ENCODE measurements around the gene CITED2. TPM values are rescaled to one million over a fixed set of nuclear protein-coding genes. Genes with fewer than 3 reads are reported as not detected.

Gene CITED2
- total RNA-seq, 1 experiment from 2014 or later: 63.4 TPM

- DNase-seq (ENCODE audit: low spot score): no peak
- Mint-ChIP-seq H3K27me3 (ENCODE audit: low read depth) (no peaks in the 10 kb centered on the region), H3K27ac (no peak overlapping the region), H3K36me3 (peaks cover 9% of the 10 kb centered on the region), H3K9me3 (peaks cover 15% of the 10 kb centered on the region), H3K4me1 (peaks cover 3% of the 10 kb centered on the region), H3K4me3 (no peak overlapping the region)
- ATAC-seq: no peak
- TF ChIP-seq MAX (CRISPR knock-in tag; IDR thresholded peaks at IDR 0.05) (no peak), PRDM15 (CRISPR knock-in tag; IDR thresholded peaks at IDR 0.05) (no peak)
- ChIA-PET POLR2A (no interaction called here), CTCF (interaction anchor here (0.8 kb wide), 1 partner anchor 112 kb away, joined by 3 read pairs; no protein-coding TSS in a partner anchor)
These were observed 43.5 kb downstream of the CITED2 start for GRCh38 chr6:139330826-139331500.

- CTCF ChIA-PET: interaction anchor here (0.6 kb wide), 1 partner anchor 34 kb away, joined by 3 read pairs; no protein-coding TSS in a partner anchor
- Mint-ChIP-seq H3K27ac (peak overlapping the region; percentile 29; the same call in 1 of the 2 replicates), H3K4me3 (no peak overlapping the region), H3K36me3 (peaks cover 9% of the 10 kb centered on the region), H3K27me3 (ENCODE audit: low read depth) (no peaks in the 10 kb centered on the region), H3K4me1 (peaks cover 5% of the 10 kb centered on the region), H3K9me3 (peaks cover 15% of the 10 kb centered on the region)
- TF ChIP-seq CBFB (CRISPR knock-in tag; IDR thresholded peaks at IDR 0.05; ENCODE audit: low read depth) (no peak), MXD4 (CRISPR knock-in tag; IDR thresholded peaks at IDR 0.05; ENCODE audit: borderline replicate concordance) (no peak), CTCF (IDR thresholded peaks at IDR 0.05) (no peak), USF1 (CRISPR knock-in tag; IDR thresholded peaks at IDR 0.05) (no peak), ARID4B (CRISPR knock-in tag; IDR thresholded peaks at IDR 0.05; ENCODE audit: borderline replicate concordance) (no peak), ZNF512 (CRISPR knock-in tag; IDR thresholded peaks at IDR 0.05; ENCODE audit: borderline replicate concordance) (no peak), IRF2 (CRISPR knock-in tag; IDR thresholded peaks at IDR 0.05; ENCODE audit: borderline replicate concordance, low read depth) (no peak), ATF1 (CRISPR knock-in tag; IDR thresholded peaks at IDR 0.05) (no peak), RELA (CRISPR knock-in tag; IDR thresholded peaks at IDR 0.05; ENCODE audit: borderline replicate concordance) (no peak)
- DNase-seq (ENCODE audit: low spot score): no peak
- POLR2A ChIA-PET: no interaction called here
- ATAC-seq: no peak
These were observed 44.1 kb downstream of the CITED2 start for GRCh38 chr6:139330306-139330705.

Data from WTC11 (cell line).